Endothelial cell of umbilical vein (primary cell): ENCODE results near the gene ATP2A2. TPM values are rescaled to one million over a fixed set of nuclear protein-coding genes. Genes with fewer than 3 reads are reported as not detected.

Source experiments
- BruUV-seq: library from RNA; stranded (reverse); fragments of 400-500 nt; replicated peaks from 2 replicates; lab custom pipeline; 2021; lab: Mats Ljungman, UMichigan
- CTCF ChIA-PET: fragments of 300-600, 350-600 bp; sonication (Branson Sonifier 250); formaldehyde crosslinking; loops from one replicate; lab custom pipeline; 2021; ENCODE audit warnings: antibody characterized with exemption, inconsistent platforms; lab: Charles Lee
- POLR2A ChIA-PET: fragments of 300-600, 350-600 bp; sonication (Branson Sonifier 250); formaldehyde crosslinking; loops from one replicate; lab custom pipeline; 2021; ENCODE audit warnings: antibody characterized with exemption, inconsistent platforms; lab: Charles Lee
- DNase-seq: peaks from one replicate; pipeline ENCODE4 v3.0.0-alpha.2; 2011; ENCODE audit warnings: low read depth, low spot score
- FAIRE-seq: peaks from 2 replicates; lab custom pipeline; 2011; peaks lifted over from hg19 to GRCh38; lab: Jason Lieb, UNC
- H2AFZ ChIP-seq: 2 replicates; pipeline ENCODE4 v1.6.0; 2012; ENCODE audit warnings: low read depth, low read length, control low read depth, inconsistent platforms
- H3K27ac ChIP-seq: 2 replicates; pipeline ENCODE4 v1.5.1; 2011; ENCODE audit warnings: low read depth, mild to moderate bottlenecking, control low read depth, low read length, moderate library complexity; ENCODE audit not compliant: insufficient read depth
- H3K27me3 ChIP-seq, 2 experiments: 2 replicates each; pipeline versions ENCODE4 v1.6.0 to v1.6.1; 2011; ENCODE audit warnings: low read length in 2 of 2, mixed read lengths in 1 of 2; ENCODE audit not compliant: control insufficient read depth in 2 of 2, insufficient read depth in 2 of 2
- H3K36me3 ChIP-seq, 2 experiments: 2 replicates in 1 of 2; 3 replicates in 1 of 2; pipeline ENCODE4 v1.5.1; 2011; ENCODE audit warnings: low read length in 2 of 2, mild to moderate bottlenecking in 1 of 2, moderate library complexity in 1 of 2; ENCODE audit not compliant: control insufficient read depth in 2 of 2, insufficient read depth in 2 of 2; ENCODE audit errors: extremely low read depth in 1 of 2
- H3K4me1 ChIP-seq: 3 replicates; pipeline ENCODE4 v1.5.1; 2011; ENCODE audit warnings: mild to moderate bottlenecking, low read length; ENCODE audit not compliant: control insufficient read depth, insufficient read depth; ENCODE audit errors: extremely low read depth
- H3K4me2 ChIP-seq: 2 replicates; pipeline ENCODE4 v1.6.1; 2011; ENCODE audit warnings: low read length, control low read depth, mixed read lengths; ENCODE audit not compliant: insufficient read depth
- H3K4me3 ChIP-seq, 3 experiments: fragments of 200-600 bp in 1 of 3; sonication (generic), shearing (Covaris generic) in 1 of 3; replicated peaks in 1 of 3; 2 replicates each; pipeline ENCODE4 v1.5.1; 2011 to 2016; ENCODE audit warnings: control low read depth in 3 of 3, low read length in 3 of 3, mild to moderate bottlenecking in 2 of 3, inconsistent platforms in 1 of 3, low read depth in 1 of 3, moderate library complexity in 1 of 3; ENCODE audit not compliant: insufficient read depth in 1 of 3
- H3K79me2 ChIP-seq: 2 replicates; pipeline ENCODE4 v1.6.0; 2012; ENCODE audit warnings: low read length, inconsistent platforms; ENCODE audit not compliant: control insufficient read depth, insufficient read depth
- H3K9ac ChIP-seq: replicated peaks from 2 replicates; pipeline ENCODE3; 2011; ENCODE audit warnings: low read length, control low read depth; ENCODE audit not compliant: insufficient read depth; ENCODE audit errors: extremely low read depth
- H3K9me1 ChIP-seq: replicated peaks from 3 replicates; pipeline ENCODE4 v1.6.0; 2011; ENCODE audit warnings: mild to moderate bottlenecking, low read length; ENCODE audit not compliant: control insufficient read depth, insufficient read depth; ENCODE audit errors: extremely low read depth
- H3K9me3 ChIP-seq: replicated peaks from 2 replicates; pipeline ENCODE4 v1.5.1; 2012; ENCODE audit warnings: low read length, inconsistent platforms; ENCODE audit not compliant: control insufficient read depth, insufficient read depth
- H4K20me1 ChIP-seq: replicated peaks from 2 replicates; pipeline ENCODE3; 2011; ENCODE audit warnings: mild to moderate bottlenecking, low read length; ENCODE audit not compliant: control insufficient read depth, insufficient read depth; ENCODE audit errors: extremely low read depth
- CTCF ChIP-seq, 2 donors: IDR thresholded peaks; 1 replicate in 1 of 2; 2 replicates in 1 of 2; pipeline ENCODE4 v1.5.1; 2011; ENCODE audit warnings: low read length in 2 of 2, mild to moderate bottlenecking in 2 of 2, moderate library complexity in 2 of 2, control low read depth in 1 of 2, inconsistent platforms in 1 of 2, low read depth in 1 of 2; ENCODE audit not compliant: insufficient read depth in 1 of 2; ENCODE audit errors: extremely low read depth in 1 of 2
- EZH2 ChIP-seq: IDR thresholded peaks from 2 replicates; pipeline ENCODE4 v1.6.1; 2012; ENCODE audit warnings: borderline replicate concordance, low read depth, mild to moderate bottlenecking, moderate library complexity, low read length, inconsistent platforms; ENCODE audit not compliant: severe bottlenecking
- FOS ChIP-seq: IDR thresholded peaks from 2 replicates; pipeline ENCODE4 v1.6.1; 2011; ENCODE audit warnings: mild to moderate bottlenecking, low read length, moderate library complexity, borderline replicate concordance; ENCODE audit not compliant: insufficient read depth
- GATA2 ChIP-seq: IDR thresholded peaks from 2 replicates; pipeline ENCODE4 v1.7.0; 2011; ENCODE audit warnings: low read depth, mild to moderate bottlenecking, moderate library complexity, mixed read lengths, low read length; ENCODE audit not compliant: insufficient read length, insufficient read depth
- JUN ChIP-seq: IDR thresholded peaks from 2 replicates; pipeline ENCODE4 v1.6.1; 2011; ENCODE audit warnings: borderline replicate concordance, low read depth; ENCODE audit not compliant: insufficient read length, insufficient read depth
- MAX ChIP-seq: IDR thresholded peaks from 2 replicates; pipeline ENCODE4 v1.6.1; 2011; ENCODE audit not compliant: insufficient read depth, insufficient read length
- MYC ChIP-seq: IDR thresholded peaks from one replicate; pipeline ENCODE4 v1.6.1; 2011; ENCODE audit warnings: mild to moderate bottlenecking, low read depth, low read length
- POLR2A ChIP-seq: IDR thresholded peaks from 2 replicates; pipeline ENCODE4 v1.6.1; 2012; ENCODE audit warnings: low read depth, mild to moderate bottlenecking, control low read depth, low read length
- POLR2AphosphoS5 ChIP-seq: IDR thresholded peaks from 2 replicates; pipeline ENCODE4 v1.6.1; 2012; ENCODE audit warnings: low read depth, mild to moderate bottlenecking, control low read depth, low read length, moderate library complexity; ENCODE audit not compliant: insufficient read depth
- dilution Hi-C: fragments of 300-500 bp; cut with MboI; formaldehyde crosslinking; loops from one replicate; pipeline ENCODE4 v1.15.0; 2019; ENCODE audit warnings: low sequenced_read_pairs; ENCODE audit not compliant: extremely low pct_ligation_motif_present
- intact Hi-C: fragments of 100-400 bp; cut with micrococcal nuclease; formaldehyde crosslinking; loops from one replicate; pipeline ENCODE4 v1.10.0; 2022
- polyA plus RNA-seq, 4 experiments: library from polyadenylated mRNA; depleted of rRNA in 3 of 4; stranded (reverse) in 3 of 4; unstranded in 1 of 4; fragments of >200 nt; gene quantifications; 2 replicates each; pipeline versions ENCODE4 v1.2.1 to v1.2.3, GENCODE V29; 2011 to 2012; ENCODE audit warnings: missing spikeins in 1 of 4
- total RNA-seq: library from RNA; stranded (reverse); gene quantifications from 2 replicates; pipeline ENCODE4 v1.2.3, GENCODE V29; 2021

ATP2A2 gene
- total and polyA plus RNA-seq, 2 donors (not counting 3 experiments of a cell fraction or from before 2014, with no cell fraction given): 102 to 239 TPM

DNA sequence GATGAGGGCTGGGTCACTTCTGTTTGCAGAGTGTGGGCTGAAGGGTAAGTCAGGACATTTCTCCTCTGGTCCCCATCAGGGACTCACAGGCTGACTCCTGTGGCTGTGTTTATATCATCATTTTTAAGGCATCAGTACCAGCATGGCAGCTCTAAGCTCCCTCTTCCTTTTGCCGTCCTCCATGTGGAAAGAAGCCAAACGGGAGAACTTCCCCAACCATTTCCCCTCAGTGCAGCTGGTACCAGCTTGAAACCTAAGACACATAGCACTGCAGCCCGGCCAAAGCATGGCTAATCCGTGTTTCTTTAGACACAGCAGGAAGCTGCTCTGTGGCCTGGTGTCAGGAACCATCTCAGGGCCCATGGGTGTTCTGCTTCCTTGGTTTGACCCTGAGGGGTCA is 31.9 kb upstream of the ATP2A2 start:
- no peak overlapping the region for H3K9ac ChIP-seq
- no peaks in the 10 kb centered on the region for H4K20me1 ChIP-seq
- H3K79me2 ChIP-seq: no peaks in the 10 kb centered on the region
- H3K4me1 ChIP-seq: no peaks in the 10 kb centered on the region
- H3K36me3 ChIP-seq: no peaks in the 10 kb centered on the region
- FAIRE-seq (no peak), DNase-seq (peak; percentile 30)
- H3K9me1 ChIP-seq: no peaks in the 10 kb centered on the region
- intact Hi-C loops (no loop called here), dilution Hi-C loops (no loop called here)
- no peak overlapping the region for H3K4me3 ChIP-seq
- ChIA-PET CTCF (interaction anchor here (1.6 to 1.9 kb wide), 3 partner anchors 9 to 150 kb away, joined by 4 to 6 read pairs (median 4); no protein-coding TSS in a partner anchor), POLR2A (no interaction called here)
- no peak overlapping the region for H2AFZ ChIP-seq
- H3K27me3 ChIP-seq: no peaks in the 10 kb centered on the region
- no peaks in the 10 kb centered on the region for H3K9me3 ChIP-seq
- no peak overlapping the region for H3K27ac ChIP-seq
- TF ChIP-seq EZH2 (no peak), POLR2A (no peak), MAX (no peak), MYC (no peak), CTCF (IDR thresholded peaks at IDR 0.05; ENCODE audit: extremely low read depth in 1 of 2, insufficient read depth in 1 of 2, low read depth in 1 of 2, low read length in 2 of 2) (no peak), POLR2AphosphoS5 (no peak), JUN (no peak), FOS (no peak), GATA2 (no peak)
- no TSS peak for BruUV-seq
- no peak overlapping the region for H3K4me2 ChIP-seq
